ENCODE data around the gene KIF18B. TPM values are rescaled to one million over a fixed set of nuclear protein-coding genes. Genes with fewer than 3 reads are reported as not detected.

The KIF18B gene
- total RNA-seq, 1 donor from 2014 or later, result 1.7 TPM

DNA sequence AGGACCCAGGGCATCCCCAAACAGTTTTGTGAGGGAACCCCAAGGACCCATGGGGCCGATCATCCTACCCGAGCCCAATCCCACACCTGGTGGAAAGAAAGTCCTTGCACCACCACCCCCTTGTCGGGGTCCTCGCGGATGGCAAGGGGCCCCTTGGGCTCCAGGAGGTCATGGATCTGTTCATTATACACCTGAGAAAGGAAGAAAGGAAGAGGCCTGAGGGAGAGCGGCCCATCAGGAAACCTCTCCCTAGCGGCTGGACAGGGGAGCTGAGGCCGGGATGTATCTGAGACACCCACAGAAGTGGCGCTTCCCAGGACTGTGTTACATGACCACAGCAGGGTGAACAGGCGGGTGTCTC, 12.8 kb downstream of the KIF18B start:
- Mint-ChIP-seq H3K4me1 (no peaks in the 10 kb centered on the region), H3K4me3 (no peak overlapping the region), H3K36me3 (ENCODE audit: low read depth) (no peaks in the 10 kb centered on the region), H3K27me3 (no peaks in the 10 kb centered on the region), H3K9me3 (no peaks in the 10 kb centered on the region), H3K27ac (no peak overlapping the region)
- ChIA-PET CTCF (no interaction called here), POLR2A (no interaction called here)
- ATAC-seq (ENCODE audit: low read depth) (no peak), DNase-seq (no peak)
- TF ChIP-seq, protein P1, sequence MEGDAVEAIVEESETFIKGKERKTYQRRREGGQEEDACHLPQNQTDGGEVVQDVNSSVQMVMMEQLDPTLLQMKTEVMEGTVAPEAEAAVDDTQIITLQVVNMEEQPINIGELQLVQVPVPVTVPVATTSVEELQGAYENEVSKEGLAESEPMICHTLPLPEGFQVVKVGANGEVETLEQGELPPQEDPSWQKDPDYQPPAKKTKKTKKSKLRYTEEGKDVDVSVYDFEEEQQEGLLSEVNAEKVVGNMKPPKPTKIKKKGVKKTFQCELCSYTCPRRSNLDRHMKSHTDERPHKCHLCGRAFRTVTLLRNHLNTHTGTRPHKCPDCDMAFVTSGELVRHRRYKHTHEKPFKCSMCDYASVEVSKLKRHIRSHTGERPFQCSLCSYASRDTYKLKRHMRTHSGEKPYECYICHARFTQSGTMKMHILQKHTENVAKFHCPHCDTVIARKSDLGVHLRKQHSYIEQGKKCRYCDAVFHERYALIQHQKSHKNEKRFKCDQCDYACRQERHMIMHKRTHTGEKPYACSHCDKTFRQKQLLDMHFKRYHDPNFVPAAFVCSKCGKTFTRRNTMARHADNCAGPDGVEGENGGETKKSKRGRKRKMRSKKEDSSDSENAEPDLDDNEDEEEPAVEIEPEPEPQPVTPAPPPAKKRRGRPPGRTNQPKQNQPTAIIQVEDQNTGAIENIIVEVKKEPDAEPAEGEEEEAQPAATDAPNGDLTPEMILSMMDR (IDR thresholded peaks at IDR 0.05), result no peak
- intact Hi-C loops (cut with micrococcal nuclease), result no loop called here

- no peaks in the 10 kb centered on the region for H3K36me3 Mint-ChIP-seq (ENCODE audit: low read depth)
- CTCF ChIA-PET, result no interaction called here
- H3K4me3 Mint-ChIP-seq, result no peak overlapping the region
- no peaks in the 10 kb centered on the region for H3K9me3 Mint-ChIP-seq
- ATAC-seq (ENCODE audit: low read depth) (no peak), DNase-seq (no peak)
- intact Hi-C loops (cut with micrococcal nuclease), result no loop called here
- TF ChIP-seq, protein P1 (IDR thresholded peaks at IDR 0.05), result no peak
- no peaks in the 10 kb centered on the region for H3K27me3 Mint-ChIP-seq
- H3K4me1 Mint-ChIP-seq, result no peaks in the 10 kb centered on the region
- POLR2A ChIA-PET, result no interaction called here
- no peak overlapping the region for H3K27ac Mint-ChIP-seq
Observed at GRCh38 chr17:44933824-44934744, 13.5 kb downstream of the KIF18B start.

DNA sequence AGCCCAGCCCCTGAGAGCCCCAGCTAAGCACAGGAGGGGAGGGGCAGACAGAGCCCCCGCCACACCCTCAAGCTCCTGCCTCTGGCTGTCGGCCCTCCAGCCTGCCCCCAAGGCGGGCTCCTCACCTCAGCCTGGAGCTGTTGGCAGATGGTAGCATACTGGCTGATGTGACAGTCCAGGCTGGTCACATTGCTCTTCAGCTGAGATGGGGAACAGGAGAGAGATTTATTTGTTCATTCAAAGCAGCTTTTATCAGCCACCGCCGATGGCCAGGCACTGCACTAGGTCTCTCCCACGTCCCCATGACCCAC, 14.8 kb downstream of the KIF18B start:
- Mint-ChIP-seq H3K36me3 (ENCODE audit: low read depth) (no peaks in the 10 kb centered on the region), H3K4me3 (no peak overlapping the region), H3K9me3 (no peaks in the 10 kb centered on the region), H3K27me3 (no peaks in the 10 kb centered on the region), H3K27ac (no peak overlapping the region), H3K4me1 (no peaks in the 10 kb centered on the region)
- POLR2A ChIA-PET, result no interaction called here
- intact Hi-C loops (cut with micrococcal nuclease), result no loop called here
- ATAC-seq (ENCODE audit: low read depth) (no peak), DNase-seq (no peak)
- CTCF ChIA-PET, result no interaction called here
- TF ChIP-seq, protein P1 (IDR thresholded peaks at IDR 0.05), result no peak

GRCh38 chr17:44932096-44932786, 15.3 kb downstream of the KIF18B start:
- H3K27ac Mint-ChIP-seq, result no peak overlapping the region
- DNase-seq (no peak), ATAC-seq (ENCODE audit: low read depth) (no peak)
- TF ChIP-seq, protein P1 (IDR thresholded peaks at IDR 0.05), result no peak
- no peaks in the 10 kb centered on the region for H3K36me3 Mint-ChIP-seq (ENCODE audit: low read depth)
- H3K27me3 Mint-ChIP-seq, result no peaks in the 10 kb centered on the region
- no peaks in the 10 kb centered on the region for H3K4me1 Mint-ChIP-seq
- no peak overlapping the region for H3K4me3 Mint-ChIP-seq
- intact Hi-C loops (cut with micrococcal nuclease), result no loop called here
- H3K9me3 Mint-ChIP-seq, result no peaks in the 10 kb centered on the region
- POLR2A ChIA-PET, result no interaction called here
- CTCF ChIA-PET, result no interaction called here

GRCh38 chr17:44931376-44931775, 16.2 kb downstream of the KIF18B start:
- intact Hi-C loops (cut with micrococcal nuclease), result no loop called here
- TF ChIP-seq, protein P1 (IDR thresholded peaks at IDR 0.05), result no peak
- POLR2A ChIA-PET, result interaction anchor here (0.6 kb wide), 1 partner anchor 35 kb away, joined by 5 read pairs; no protein-coding TSS in a partner anchor
- Mint-ChIP-seq H3K4me1 (no peaks in the 10 kb centered on the region), H3K27me3 (no peaks in the 10 kb centered on the region), H3K36me3 (ENCODE audit: low read depth) (no peaks in the 10 kb centered on the region), H3K27ac (no peak overlapping the region), H3K9me3 (no peaks in the 10 kb centered on the region), H3K4me3 (no peak overlapping the region)
- DNase-seq (no peak), ATAC-seq (ENCODE audit: low read depth) (no peak)
- CTCF ChIA-PET, result no interaction called here
